Suprapubic skin (tissue), 3 donors: ENCODE measurements around the gene UCK2.

Experiments used
- CTCF ChIP-seq, 2 donors: fragments of 200-600 bp in 1 of 2; fragments of 450-650 bp in 1 of 2; sonication (generic) in 1 of 2; IDR thresholded peaks; one replicate each; pipeline ENCODE4 v1.5.1; 2016 to 2019; ENCODE audit warnings: antibody characterized with exemption in 2 of 2, mild to moderate bottlenecking in 1 of 2, moderate library complexity in 1 of 2
- EP300 ChIP-seq: sonication (generic); formaldehyde crosslinking; IDR thresholded peaks from one replicate; pipeline ENCODE4 v1.6.1; 2017; ENCODE audit warnings: antibody characterized with exemption
- POLR2A ChIP-seq, 2 donors: fragments of 450-650 bp; IDR thresholded peaks; one replicate each; pipeline ENCODE4 v1.6.1; 2017; ENCODE audit warnings: antibody characterized with exemption in 2 of 2, mild to moderate bottlenecking in 2 of 2, moderate library complexity in 2 of 2

GRCh38 chr1:165815725-165816124, 11.7 kb upstream of the UCK2 start:
- no peak for TF ChIP-seq EP300
- no peak for TF ChIP-seq CTCF (IDR thresholded peaks at IDR 0.05)
- TF ChIP-seq POLR2A (IDR thresholded peaks at IDR 0.05): no peak
